NCI-H345 treated with DMSO at 0.1 percent for 48 hours (cell line): ENCODE data around the gene KCNG2.

Experiments
- DNase-seq: peaks from one replicate; lab custom pipeline; 2025; ENCODE audit not compliant: unreplicated experiment; lab: John Stamatoyannopoulos, UW

The KCNG2 gene

GRCh38 chr18:79766308-79766707 lies 31.4 kb upstream of the KCNG2 start:
- DNase-seq, result peak; percentile 24

DNA sequence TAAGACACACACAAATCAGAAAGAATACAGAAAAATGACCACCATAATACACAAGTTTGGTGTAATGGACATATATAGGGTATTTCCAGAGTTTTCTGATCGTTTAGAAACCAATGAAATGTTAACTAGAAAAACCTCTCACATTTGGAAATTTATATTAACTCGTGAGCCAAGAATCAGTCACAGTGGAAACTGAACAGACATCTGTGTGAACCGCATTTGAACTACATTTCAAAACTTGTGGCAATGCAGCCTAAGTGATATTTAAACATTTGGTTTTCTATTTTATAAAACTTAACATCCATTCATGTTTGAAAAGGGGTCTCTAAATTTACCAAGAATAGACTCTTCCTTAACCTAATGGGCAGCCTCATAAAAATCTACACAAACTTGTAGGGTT lies 29.0 kb upstream of the KCNG2 start:
- DNase-seq, result no peak

GRCh38 chr18:79769698-79770500 lies 27.8 kb upstream of the KCNG2 start:
- no peak for DNase-seq

- DNase-seq, result no peak
Observed at GRCh38 chr18:79770501-79770815, 27.3 kb upstream of the KCNG2 start.

GRCh38 chr18:79770826-79771225 lies 26.9 kb upstream of the KCNG2 start:
- no peak for DNase-seq

DNA sequence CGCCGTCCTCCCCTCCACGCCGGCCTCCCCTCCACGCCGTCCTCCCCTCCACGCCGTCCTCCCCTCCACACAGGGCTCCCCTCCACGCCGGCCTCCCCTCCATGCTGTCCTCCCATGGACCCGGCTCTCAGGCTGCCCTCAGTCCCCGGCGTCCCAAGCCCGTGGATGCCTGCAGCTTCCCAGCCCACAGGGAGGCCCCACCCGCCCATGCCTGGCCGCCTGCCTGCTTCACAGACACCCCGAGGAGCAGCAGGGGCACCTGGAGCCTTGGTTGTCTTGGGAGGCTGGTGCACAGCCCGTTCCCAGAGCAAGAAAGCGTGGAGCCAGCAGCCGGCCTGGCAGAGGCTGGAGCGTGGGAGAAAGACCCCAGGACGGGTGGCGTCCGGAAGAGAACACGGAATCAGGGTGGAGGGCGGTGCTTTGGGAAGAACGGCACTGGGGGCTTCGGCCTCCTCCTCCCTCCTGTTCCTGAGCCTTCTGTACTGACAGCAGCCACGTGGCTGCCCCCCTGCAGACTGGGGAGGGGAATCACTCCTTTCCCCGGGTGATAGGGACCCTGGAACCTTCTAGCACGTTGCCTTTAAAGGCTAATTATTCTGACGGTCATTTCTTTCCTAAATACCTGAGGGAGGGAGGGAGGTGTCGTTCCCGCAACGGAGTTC lies 26.2 kb upstream of the KCNG2 start:
- no peak for DNase-seq

GRCh38 chr18:79772108-79772864 lies 25.5 kb upstream of the KCNG2 start:
- DNase-seq, result no peak

DNA sequence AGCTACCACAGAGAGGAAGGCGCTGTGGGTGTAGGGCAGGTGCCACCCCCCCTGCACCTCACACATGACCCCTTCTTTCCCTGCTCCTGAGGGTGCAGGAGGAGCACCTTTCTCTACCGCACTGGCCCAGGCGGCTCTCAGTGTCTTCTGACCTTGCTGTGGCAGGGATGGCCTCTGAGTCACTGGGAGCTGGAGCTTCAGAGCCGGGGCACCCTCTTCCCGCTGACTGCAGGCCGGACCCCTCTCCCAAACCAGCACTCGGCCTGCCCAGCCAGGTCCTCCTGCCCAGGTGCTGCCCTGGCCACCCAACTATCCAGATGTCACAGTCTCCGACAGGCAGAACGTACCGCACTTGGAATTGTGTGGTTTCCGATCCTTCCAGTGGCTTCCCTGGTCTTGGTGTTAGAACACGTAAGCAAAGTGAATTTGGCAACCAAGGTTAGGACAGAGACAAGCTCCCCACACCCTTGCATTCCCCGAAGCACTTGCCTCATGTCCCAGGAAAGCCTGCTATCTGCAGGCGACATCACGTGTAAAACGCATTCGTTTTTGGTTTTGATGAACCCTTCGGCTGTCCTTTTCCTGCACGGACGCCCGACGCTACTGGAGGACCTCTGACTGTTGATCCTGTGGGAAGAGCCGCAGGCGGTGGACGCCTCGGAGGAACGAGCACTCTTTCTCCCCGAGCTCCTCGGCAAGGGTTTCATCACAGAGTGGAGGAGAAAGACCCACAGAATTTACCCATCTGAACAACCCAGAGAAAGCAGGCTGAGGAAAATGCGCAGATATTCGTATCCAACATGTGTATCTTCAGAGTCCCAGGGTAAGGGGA lies 24.7 kb upstream of the KCNG2 start:
- DNase-seq, result no peak

GRCh38 chr18:79774111-79774510 lies 23.6 kb upstream of the KCNG2 start:
- DNase-seq, result no peak

DNA sequence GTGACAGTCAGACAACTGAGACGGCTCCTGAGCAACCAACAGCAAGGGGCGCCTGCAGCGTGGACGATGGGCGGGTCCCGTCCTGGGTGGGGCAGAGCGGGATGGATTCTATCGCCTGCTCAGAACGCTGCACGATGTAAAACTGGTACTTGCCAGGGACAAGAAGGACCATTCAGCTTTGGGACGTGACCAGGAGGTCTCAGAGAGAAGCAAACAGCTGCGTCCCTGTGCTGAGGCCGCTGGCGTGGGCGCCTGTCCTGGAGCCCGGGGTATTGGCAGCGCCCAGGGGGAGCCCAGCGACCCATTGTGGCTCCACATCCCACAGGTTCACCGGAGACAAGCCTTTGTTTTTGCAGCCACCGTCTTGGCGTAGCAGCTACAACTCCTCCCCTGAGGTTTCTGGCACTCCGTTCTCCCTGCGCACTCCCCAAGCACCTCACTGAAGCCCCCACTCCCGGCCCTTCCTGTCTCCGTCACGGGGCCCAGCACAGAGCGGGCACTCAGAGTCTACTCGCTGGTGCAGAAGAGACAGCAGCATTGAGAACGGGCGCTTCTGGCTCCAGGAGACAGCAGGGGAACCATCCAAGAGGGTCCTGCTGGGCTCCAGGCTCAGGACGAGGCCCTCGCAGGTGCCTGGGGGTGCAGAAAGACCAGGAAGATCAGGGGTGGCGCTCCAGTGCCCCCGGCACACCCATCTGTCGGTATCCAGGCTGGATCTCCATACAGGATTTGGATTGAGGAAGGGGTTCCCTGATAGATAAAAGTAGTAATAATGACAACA lies 22.1 kb upstream of the KCNG2 start:
- DNase-seq, result no peak

GRCh38 chr18:79776674-79777073 lies 21.1 kb upstream of the KCNG2 start:
- no peak for DNase-seq

DNA sequence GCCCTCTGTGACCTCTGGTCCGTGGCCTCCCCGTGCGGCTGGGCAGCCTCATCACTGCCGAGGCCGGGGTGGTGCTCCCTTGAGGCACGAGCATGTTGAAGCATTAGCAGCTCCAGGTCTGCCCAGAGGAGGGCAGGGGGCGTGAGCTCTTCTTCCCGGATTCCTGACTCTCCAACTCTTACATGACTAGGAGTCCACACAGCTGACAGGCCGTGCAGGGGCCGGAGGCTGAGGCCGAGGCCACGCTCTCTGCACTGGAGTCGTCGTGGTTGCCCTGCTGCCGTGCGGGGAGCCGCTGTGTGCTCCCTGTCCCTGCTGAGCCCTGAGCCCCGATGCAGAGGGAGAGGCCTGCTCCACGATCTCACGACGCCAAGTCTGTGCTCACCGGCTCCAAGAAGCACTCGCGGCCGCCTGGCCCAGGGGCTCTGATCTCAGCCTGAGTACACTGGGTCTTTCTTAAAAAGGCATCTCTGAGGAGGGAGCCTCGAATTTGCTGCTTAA lies 19.4 kb upstream of the KCNG2 start:
- no peak for DNase-seq

GRCh38 chr18:79779021-79779699 lies 18.6 kb upstream of the KCNG2 start:
- DNase-seq, result no peak

GRCh38 chr18:79779700-79780190 lies 18.0 kb upstream of the KCNG2 start:
- no peak for DNase-seq

DNA sequence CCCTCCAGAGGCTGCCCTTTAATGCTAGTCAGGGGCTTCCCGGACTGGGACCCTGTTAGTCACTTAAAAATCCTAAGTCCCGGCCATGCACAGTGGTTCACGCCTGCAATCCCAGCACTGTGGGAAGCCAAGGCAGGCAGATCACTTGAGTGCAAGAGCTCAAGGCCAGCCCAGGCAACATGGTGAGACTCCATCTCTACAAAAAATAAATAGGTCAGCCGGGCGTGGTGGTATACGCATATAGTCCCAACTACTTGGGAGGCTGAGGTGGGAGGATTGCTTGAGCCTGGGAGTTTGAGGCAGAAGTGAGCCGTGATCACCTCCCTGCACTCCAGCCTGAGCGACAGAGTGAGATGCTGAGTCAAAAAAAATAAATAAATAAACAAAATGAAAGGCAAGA lies 17.2 kb upstream of the KCNG2 start:
- no peak for DNase-seq

GRCh38 chr18:79781331-79781941 lies 16.3 kb upstream of the KCNG2 start:
- DNase-seq, result no peak

- peak; percentile 8 for DNase-seq
Observed at GRCh38 chr18:79782566-79783308, 15.0 kb upstream of the KCNG2 start.
